Activated CD4-positive, alpha-beta memory T cell treated with anti-CD3 and anti-CD28 coated beads for 36 hours (primary cell): Measurements from ENCODE around the gene OXNAD1. TPM values are rescaled to one million over a fixed set of nuclear protein-coding genes. Genes with fewer than 3 reads are reported as not detected.

Experiments used
- CTCF ChIA-PET: fragments of 350-600 bp; sonication (Branson Sonifier 250); formaldehyde crosslinking; loops from one replicate; lab custom pipeline; 2021; ENCODE audit warnings: antibody characterized with exemption, inconsistent platforms; lab: Charles Lee
- POLR2A ChIA-PET: fragments of 350-600 bp; sonication (Branson Sonifier 250); formaldehyde crosslinking; loops from one replicate; lab custom pipeline; 2021; ENCODE audit warnings: antibody characterized with exemption; lab: Charles Lee
- DNase-seq: peaks from one replicate; pipeline ENCODE4 v3.0.0-alpha.2; 2020
- H3K27ac Mint-ChIP-seq: one replicate; pipeline ENCODE4 v1.8.0; 2021; ENCODE audit warnings: mixed read lengths
- H3K27me3 Mint-ChIP-seq: one replicate; pipeline ENCODE4 v1.8.0; 2021; ENCODE audit warnings: mixed read lengths
- H3K36me3 Mint-ChIP-seq: one replicate; pipeline ENCODE4 v1.8.0; 2021; ENCODE audit warnings: mixed read lengths
- H3K4me1 Mint-ChIP-seq: one replicate; pipeline ENCODE4 v1.8.0; 2021; ENCODE audit warnings: low read depth, mixed read lengths
- H3K4me3 Mint-ChIP-seq: one replicate; pipeline ENCODE4 v1.8.0; 2021; ENCODE audit warnings: mild to moderate bottlenecking, mixed read lengths
- H3K9me3 Mint-ChIP-seq: one replicate; pipeline ENCODE4 v1.8.0; 2021; ENCODE audit warnings: mixed read lengths
- intact Hi-C: fragments of 100-400 bp; cut with micrococcal nuclease; formaldehyde crosslinking; loops from one replicate; pipeline ENCODE4 v1.15.1; 2023
- total RNA-seq, 2 experiments: library from RNA; stranded (reverse); gene quantifications; one replicate each; pipeline ENCODE4 v1.2.3, GENCODE V29; 2021

The OXNAD1 gene
- total RNA-seq, 2 experiments from 2014 or later: 23.5 to 24.0 TPM

- intact Hi-C loops: no loop called here
- H3K27me3 Mint-ChIP-seq: no peaks in the 10 kb centered on the region
- ChIA-PET CTCF (interaction anchor here (1.5 kb wide), 1 partner anchor 11 kb away, joined by 6 read pairs; no protein-coding TSS in a partner anchor), POLR2A (no interaction called here)
- H3K4me1 Mint-ChIP-seq: peaks cover 17% of the 10 kb centered on the region
- H3K4me3 Mint-ChIP-seq: no peak overlapping the region
- no peaks in the 10 kb centered on the region for H3K9me3 Mint-ChIP-seq
- no peak for DNase-seq
- H3K27ac Mint-ChIP-seq: no peak overlapping the region
- H3K36me3 Mint-ChIP-seq: peaks cover 7% of the 10 kb centered on the region
These were observed 6.1 kb upstream of the OXNAD1 start for GRCh38 chr3:16258866-16259265.

GRCh38 chr3:16260046-16260445, 5.0 kb upstream of the OXNAD1 start:
- H3K4me1 Mint-ChIP-seq: peaks cover 13% of the 10 kb centered on the region
- H3K27me3 Mint-ChIP-seq: no peaks in the 10 kb centered on the region
- H3K27ac Mint-ChIP-seq: no peak overlapping the region
- POLR2A ChIA-PET: no interaction called here
- no peak for DNase-seq
- H3K4me3 Mint-ChIP-seq: no peak overlapping the region
- no peaks in the 10 kb centered on the region for H3K9me3 Mint-ChIP-seq
- CTCF ChIA-PET: no interaction called here
- H3K36me3 Mint-ChIP-seq: peaks cover 7% of the 10 kb centered on the region
- intact Hi-C loops: loop anchor here (10.0 kb wide), 1 partner anchor 625 kb away; the partner anchor contains the start of gene PLCL2

- Mint-ChIP-seq H3K4me3 (no peak overlapping the region), H3K27me3 (no peaks in the 10 kb centered on the region), H3K27ac (no peak overlapping the region), H3K36me3 (peaks cover 7% of the 10 kb centered on the region), H3K4me1 (peaks cover 21% of the 10 kb centered on the region), H3K9me3 (no peaks in the 10 kb centered on the region)
- intact Hi-C loops: loop anchor here (10.0 kb wide), 1 partner anchor 623 kb away; the partner anchor contains the start of gene PLCL2
- CTCF ChIA-PET: interaction anchor here (0.7 kb wide), 1 partner anchor 259 kb away, joined by 3 read pairs; no protein-coding TSS in a partner anchor
- no peak for DNase-seq
- POLR2A ChIA-PET: no interaction called here
These were observed 2.8 kb upstream of the OXNAD1 start for GRCh38 chr3:16262174-16262573.

DNA sequence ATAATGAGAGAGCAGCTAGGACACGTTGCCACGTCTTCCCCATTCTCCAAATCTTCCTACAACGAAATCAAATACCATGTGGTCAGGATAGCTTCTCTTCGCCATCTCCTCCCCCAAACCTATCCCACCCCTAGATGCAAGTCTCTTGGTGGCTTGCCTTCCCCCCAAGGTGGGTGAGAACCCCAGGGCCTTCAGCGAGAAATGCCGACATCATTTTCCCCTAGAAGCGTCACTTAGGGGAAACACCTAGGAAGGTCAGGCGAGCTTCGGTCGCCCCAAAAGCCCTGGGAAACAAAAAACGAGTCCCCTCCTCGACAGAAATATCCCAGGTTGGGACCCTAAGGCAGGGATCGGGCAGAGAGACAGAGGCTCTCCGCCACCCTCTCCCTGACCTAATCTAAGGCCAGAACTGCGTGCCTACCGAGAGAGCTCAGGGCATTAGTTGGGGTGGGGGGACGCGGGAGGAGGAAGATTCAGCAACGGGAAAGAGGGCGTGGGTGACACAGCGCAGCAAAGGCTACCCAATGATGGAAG, 771 bp upstream of the OXNAD1 start:
- DNase-seq: no peak
- Mint-ChIP-seq H3K27ac (peak overlapping the region; percentile 94), H3K9me3 (no peaks in the 10 kb centered on the region), H3K4me3 (peak overlapping the region; percentile 93), H3K36me3 (peaks cover 8% of the 10 kb centered on the region), H3K4me1 (peaks cover 36% of the 10 kb centered on the region), H3K27me3 (no peaks in the 10 kb centered on the region)
- ChIA-PET POLR2A (interaction anchor here (0.7 to 3.1 kb wide), 13 partner anchors 9 to 1058 kb away, joined by 3 to 15 read pairs (median 5); partner anchors contain the start of gene CAPN7), CTCF (interaction anchor here (0.6 to 7.3 kb wide), 10 partner anchors 16 to 448 kb away, joined by 3 to 61 read pairs (median 6); no protein-coding TSS in a partner anchor)
- intact Hi-C loops: loop anchor here (2.0 to 10.0 kb wide), 2 partner anchors 257 to 621 kb away; partner anchors contain the start of gene PLCL2

DNA sequence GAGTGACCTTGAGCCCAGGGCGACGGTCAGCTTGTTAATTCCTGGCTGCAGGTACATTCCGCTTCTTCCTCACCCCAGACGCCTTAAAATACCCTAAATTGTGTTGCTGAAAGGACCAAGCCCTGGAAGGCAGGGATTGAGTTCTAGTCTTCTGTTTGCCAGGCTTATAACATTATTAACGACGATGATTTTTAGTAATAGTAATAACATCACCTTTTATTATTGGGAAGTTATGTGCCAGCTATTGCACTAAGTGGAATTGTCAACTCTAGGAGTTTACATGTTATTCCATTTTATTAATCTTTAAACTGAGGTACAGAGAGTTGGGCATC, 409 bp downstream of the OXNAD1 start:
- Mint-ChIP-seq H3K9me3 (no peaks in the 10 kb centered on the region), H3K36me3 (peaks cover 8% of the 10 kb centered on the region), H3K4me3 (peak overlapping the region; percentile 93), H3K4me1 (peaks cover 36% of the 10 kb centered on the region), H3K27me3 (no peaks in the 10 kb centered on the region), H3K27ac (peak overlapping the region; percentile 94)
- ChIA-PET POLR2A (interaction anchor here (0.8 to 3.1 kb wide), 11 partner anchors 14 to 289 kb away, joined by 3 to 15 read pairs (median 5); no protein-coding TSS in a partner anchor), CTCF (interaction anchor here (0.7 to 7.3 kb wide), 9 partner anchors 18 to 331 kb away, joined by 3 to 61 read pairs (median 8); no protein-coding TSS in a partner anchor)
- DNase-seq: no peak
- intact Hi-C loops: loop anchor here (1.0 to 10.0 kb wide), 7 partner anchors 21 to 664 kb away; partner anchors contain the start of genes BTD, HACL1 and PLCL2

DNA sequence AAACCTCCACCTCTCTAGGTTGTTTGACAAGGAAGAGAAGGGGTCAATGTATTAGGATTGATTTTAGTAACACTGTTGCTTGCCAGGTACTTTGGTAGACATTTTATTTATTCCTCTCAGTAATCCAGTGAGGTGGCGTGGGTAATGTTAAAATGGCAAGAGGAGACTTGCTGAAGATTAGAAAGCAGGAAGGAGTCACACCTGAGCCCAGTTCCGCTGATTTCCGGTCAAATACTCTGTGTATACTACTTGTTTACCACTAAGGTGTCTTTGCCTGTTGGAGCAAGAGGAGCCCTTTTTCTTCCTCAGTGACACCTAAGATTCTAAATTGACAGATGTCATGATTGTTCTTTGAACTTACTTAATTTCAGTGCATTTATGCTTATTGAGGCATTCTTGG, 1.7 kb downstream of the OXNAD1 start:
- H3K36me3 Mint-ChIP-seq: peaks cover 17% of the 10 kb centered on the region
- intact Hi-C loops: loop anchor here (10.0 kb wide), 1 partner anchor 618 kb away; the partner anchor contains the start of gene PLCL2
- POLR2A ChIA-PET: interaction anchor here (2.4 to 3.1 kb wide), 2 partner anchors 24 to 53 kb away, joined by 11 read pairs; no protein-coding TSS in a partner anchor
- no peaks in the 10 kb centered on the region for H3K27me3 Mint-ChIP-seq
- CTCF ChIA-PET: interaction anchor here (1.5 to 7.3 kb wide), 8 partner anchors 12 to 285 kb away, joined by 3 to 61 read pairs (median 28); no protein-coding TSS in a partner anchor
- DNase-seq: no peak
- peaks cover 33% of the 10 kb centered on the region for H3K4me1 Mint-ChIP-seq
- peak overlapping the region; percentile 10 for H3K4me3 Mint-ChIP-seq
- H3K9me3 Mint-ChIP-seq: no peaks in the 10 kb centered on the region
- H3K27ac Mint-ChIP-seq: peak overlapping the region; percentile 12

- peaks cover 28% of the 10 kb centered on the region for H3K36me3 Mint-ChIP-seq
- H3K9me3 Mint-ChIP-seq: no peaks in the 10 kb centered on the region
- H3K4me1 Mint-ChIP-seq: peaks cover 28% of the 10 kb centered on the region
- POLR2A ChIA-PET: no interaction called here
- CTCF ChIA-PET: interaction anchor here (0.8 to 7.3 kb wide), 4 partner anchors 15 to 281 kb away, joined by 3 to 61 read pairs (median 16); no protein-coding TSS in a partner anchor
- no peak for DNase-seq
- no peaks in the 10 kb centered on the region for H3K27me3 Mint-ChIP-seq
- no peak overlapping the region for H3K4me3 Mint-ChIP-seq
- no peak overlapping the region for H3K27ac Mint-ChIP-seq
- intact Hi-C loops: no loop called here
These were observed 5.8 kb downstream of the OXNAD1 start for GRCh38 chr3:16270855-16271254.

DNA sequence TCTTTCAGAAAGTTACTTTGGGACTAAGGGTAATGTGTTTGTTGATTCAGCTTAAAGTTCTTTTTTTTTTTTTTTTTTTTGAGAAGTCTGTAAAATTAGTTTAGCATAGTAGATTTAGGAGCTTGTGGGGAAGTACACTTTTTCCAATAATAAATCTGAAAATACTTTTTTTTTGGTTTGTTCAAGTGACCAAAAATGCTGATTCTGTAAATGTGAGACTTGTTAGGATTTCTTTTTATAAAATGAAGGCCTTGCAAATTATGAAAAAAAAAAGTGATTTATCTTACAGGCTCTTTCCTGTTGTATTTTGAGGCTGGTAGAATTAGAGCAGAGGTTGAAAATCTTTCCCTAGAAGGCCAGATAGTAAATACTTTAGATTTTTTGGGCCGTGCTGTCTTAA, 7.6 kb downstream of the OXNAD1 start:
- H3K27ac Mint-ChIP-seq: no peak overlapping the region
- H3K9me3 Mint-ChIP-seq: no peaks in the 10 kb centered on the region
- peaks cover 11% of the 10 kb centered on the region for H3K4me1 Mint-ChIP-seq
- no peak overlapping the region for H3K4me3 Mint-ChIP-seq
- H3K36me3 Mint-ChIP-seq: peaks cover 32% of the 10 kb centered on the region
- ChIA-PET POLR2A (no interaction called here), CTCF (interaction anchor here (0.8 to 1.7 kb wide), 5 partner anchors 13 to 47 kb away, joined by 3 to 9 read pairs (median 3); no protein-coding TSS in a partner anchor)
- no peaks in the 10 kb centered on the region for H3K27me3 Mint-ChIP-seq
- DNase-seq: no peak
- intact Hi-C loops: no loop called here

DNA sequence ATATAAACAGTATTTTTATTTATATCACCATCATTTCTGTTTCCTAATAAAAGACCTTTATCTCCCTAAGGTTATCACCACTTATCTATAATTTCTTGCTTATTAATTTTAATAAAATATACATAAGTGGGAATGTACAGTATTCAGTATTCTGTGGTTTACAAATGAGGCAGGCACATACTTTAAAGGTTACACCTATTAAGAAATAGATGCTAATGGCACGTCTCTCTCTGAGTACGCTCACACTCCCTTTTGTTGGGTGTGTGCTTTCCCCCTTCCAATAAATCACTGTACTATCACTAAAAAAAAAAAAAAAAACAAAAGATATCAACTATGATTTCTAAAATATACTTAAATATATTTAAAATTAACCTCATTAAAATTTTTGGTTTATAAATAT, 8.9 kb downstream of the OXNAD1 start:
- CTCF ChIA-PET: no interaction called here
- Mint-ChIP-seq H3K4me1 (peaks cover 1% of the 10 kb centered on the region), H3K27me3 (no peaks in the 10 kb centered on the region), H3K36me3 (peaks cover 33% of the 10 kb centered on the region), H3K27ac (no peak overlapping the region), H3K9me3 (no peaks in the 10 kb centered on the region), H3K4me3 (no peak overlapping the region)
- no peak for DNase-seq
- intact Hi-C loops: no loop called here
- POLR2A ChIA-PET: no interaction called here

DNA sequence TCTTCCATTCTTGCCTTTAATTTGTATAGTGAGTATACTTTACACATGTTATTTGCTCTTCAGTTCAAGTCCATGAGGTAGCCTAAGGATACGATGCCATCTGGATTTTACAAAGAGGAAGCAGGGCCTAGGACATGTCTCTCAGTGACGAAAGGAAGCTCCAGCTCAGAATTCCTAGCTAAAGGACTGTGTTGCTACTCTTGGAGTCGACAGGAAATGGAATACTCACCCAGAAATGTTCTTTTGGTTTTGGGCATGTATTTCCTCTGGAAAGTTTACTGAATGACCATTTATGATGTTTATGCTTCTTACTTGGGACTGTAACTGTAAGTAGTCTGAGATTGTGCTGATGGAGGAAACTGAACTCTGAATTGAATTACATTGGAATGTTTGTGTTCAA, 12.5 kb downstream of the OXNAD1 start:
- CTCF ChIA-PET: no interaction called here
- Mint-ChIP-seq H3K9me3 (no peaks in the 10 kb centered on the region), H3K36me3 (peaks cover 19% of the 10 kb centered on the region), H3K4me1 (peaks cover 2% of the 10 kb centered on the region), H3K27ac (no peak overlapping the region), H3K27me3 (no peaks in the 10 kb centered on the region), H3K4me3 (no peak overlapping the region)
- no peak for DNase-seq
- intact Hi-C loops: no loop called here
- POLR2A ChIA-PET: no interaction called here

- intact Hi-C loops: no loop called here
- Mint-ChIP-seq H3K27me3 (no peaks in the 10 kb centered on the region), H3K27ac (no peak overlapping the region), H3K4me1 (peaks cover 7% of the 10 kb centered on the region), H3K4me3 (no peak overlapping the region), H3K9me3 (no peaks in the 10 kb centered on the region), H3K36me3 (peaks cover 23% of the 10 kb centered on the region)
- CTCF ChIA-PET: no interaction called here
- no peak for DNase-seq
- POLR2A ChIA-PET: interaction anchor here (1.5 kb wide), 1 partner anchor 14 kb away, joined by 3 read pairs; the partner anchor contains the start of gene OXNAD1
These were observed 14.2 kb downstream of the OXNAD1 start for GRCh38 chr3:16279010-16279801.
